Measurements from ENCODE around the gene ODAD2. TPM values are rescaled to one million over a fixed set of nuclear protein-coding genes. Genes with fewer than 3 reads are reported as not detected.

Gene ODAD2
- total RNA-seq, 1 donor from 2014 or later, result not detected

DNA sequence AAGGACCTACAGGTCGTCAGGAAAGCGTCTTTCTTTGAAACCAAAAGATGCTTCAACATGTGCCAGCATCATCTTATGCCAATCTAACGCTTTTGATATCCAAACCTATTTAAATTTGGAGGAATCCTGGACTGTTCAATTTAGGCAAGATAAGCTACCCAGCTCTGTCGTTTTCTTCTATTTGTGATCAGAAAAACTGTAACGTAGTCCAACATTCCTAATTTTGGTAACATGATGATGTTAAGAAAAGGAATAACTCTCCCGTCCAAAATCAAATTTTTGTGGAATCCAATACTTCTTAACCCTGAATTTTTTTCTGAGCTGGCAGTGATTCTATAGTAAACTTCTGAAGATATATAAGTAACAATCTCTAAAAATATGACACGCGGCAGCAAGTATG lies 160.0 kb downstream of the ODAD2 start:
- DNase-seq (ENCODE audit: low read depth), result no peak

DNA sequence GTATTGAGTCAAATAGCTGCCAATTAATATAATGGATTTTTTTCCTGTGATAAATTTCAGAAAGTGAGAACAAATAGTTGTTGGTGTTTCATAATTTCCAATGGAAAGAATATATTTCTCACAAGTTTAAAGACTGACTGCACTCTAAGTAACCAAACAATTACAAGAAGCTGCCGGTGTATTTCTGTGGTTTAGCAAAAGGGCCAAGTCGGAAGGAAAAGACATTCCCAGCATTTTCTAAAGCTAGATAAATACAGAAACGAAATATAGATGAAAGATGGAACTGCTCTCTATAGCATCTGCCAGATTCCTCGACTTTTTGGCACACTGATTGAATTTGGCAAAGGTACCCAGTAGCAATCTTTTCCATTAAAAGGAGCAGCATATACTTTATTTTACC lies 160.5 kb downstream of the ODAD2 start:
- DNase-seq (ENCODE audit: low read depth), result no peak

DNA sequence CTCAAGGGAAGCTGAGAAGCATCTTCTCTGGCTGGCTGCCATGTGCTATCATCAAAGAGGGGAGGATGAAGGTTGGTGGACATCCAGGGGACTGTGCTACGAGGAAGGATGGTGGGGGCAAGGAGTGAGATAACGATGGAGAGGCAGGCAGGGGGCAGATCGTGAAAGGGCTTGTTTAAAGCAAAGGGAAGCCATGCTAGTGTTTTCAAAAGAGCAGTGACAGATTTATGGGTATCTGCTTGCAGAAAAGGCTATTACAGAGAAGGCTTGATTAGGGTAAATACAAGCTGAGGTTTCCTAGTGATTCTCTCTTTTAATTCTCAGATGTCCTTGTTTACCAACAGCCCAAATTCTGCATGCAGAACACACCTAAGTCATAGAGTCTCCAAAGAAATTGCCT lies 164.4 kb downstream of the ODAD2 start:
- no peak for DNase-seq (ENCODE audit: low read depth)

DNA sequence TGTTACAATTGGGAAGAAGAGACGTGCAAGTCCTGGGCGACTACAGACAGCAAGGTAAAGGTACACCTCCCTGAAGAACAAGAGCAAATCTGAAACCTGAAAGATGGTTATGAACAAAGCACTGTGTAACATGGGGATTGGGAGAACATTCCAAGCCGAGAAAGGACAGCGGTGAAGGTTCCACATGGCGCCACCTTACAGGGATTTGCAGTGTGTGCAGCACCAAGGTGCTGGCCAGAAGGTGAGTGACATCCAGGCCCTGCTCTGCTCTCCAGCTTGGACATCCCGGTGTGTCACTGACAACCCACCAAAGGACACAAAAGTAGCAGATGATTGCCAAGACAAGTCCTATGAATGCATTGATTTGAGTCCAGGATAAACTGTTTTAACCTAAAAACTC lies 165.1 kb downstream of the ODAD2 start:
- no peak for DNase-seq (ENCODE audit: low read depth)

DNA sequence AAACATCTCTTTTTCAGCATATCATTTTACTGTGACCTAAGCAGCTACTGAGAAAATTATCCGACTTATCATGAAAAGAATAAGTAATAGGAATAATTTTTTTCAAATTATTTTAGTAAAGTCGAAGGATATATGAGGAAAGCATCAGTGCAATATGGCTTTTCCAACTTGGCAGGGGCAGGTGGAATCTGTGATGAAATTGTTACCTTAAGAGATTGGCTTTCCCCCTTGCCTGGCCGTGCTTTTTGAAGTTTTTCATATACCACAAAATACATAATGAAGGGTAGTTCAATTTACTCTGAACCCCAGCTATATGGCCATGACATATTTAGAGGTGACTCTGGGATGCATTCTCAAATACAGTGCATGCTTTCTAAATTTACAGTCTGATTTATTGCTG lies 166.1 kb downstream of the ODAD2 start:
- no peak for DNase-seq (ENCODE audit: low read depth)

DNA sequence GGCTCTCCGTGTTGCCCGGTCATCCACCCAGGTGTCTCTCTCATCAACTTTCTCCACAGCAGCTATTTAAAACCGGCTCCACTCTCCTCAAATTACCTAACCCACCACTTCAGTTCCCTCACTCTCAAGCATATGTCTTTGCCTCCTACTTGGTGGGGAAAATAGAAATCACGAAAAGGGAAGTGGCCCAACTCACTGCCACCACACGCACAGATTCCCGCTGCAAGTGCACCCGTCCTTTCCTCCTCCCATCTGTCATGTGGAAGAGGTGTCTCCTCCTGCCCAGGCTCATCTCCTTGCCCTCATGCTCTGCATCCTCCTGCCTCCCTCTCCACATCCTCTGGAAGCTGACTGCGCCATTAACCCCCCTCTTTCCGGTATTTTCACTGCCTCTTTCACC lies 172.5 kb downstream of the ODAD2 start:
- DNase-seq (ENCODE audit: low read depth), result no peak

DNA sequence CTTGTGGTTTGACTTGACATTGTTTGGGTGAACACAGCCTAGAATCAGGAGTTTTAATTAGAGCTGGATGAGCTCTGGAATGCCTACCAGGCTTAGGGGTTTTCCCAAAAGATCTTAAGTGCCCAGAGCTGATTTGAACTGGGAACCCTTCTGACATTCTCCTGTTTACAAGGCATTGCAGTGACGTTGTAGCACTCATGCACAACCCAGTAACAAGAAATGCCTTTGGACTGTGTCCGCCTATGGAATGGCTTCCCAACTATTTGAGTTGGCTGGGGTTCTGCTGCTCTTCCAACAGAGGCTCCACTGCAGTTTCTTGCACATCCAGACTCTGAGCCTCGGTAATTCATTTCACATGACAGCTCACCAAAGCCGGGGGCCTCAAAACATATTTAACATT lies 176.6 kb downstream of the ODAD2 start:
- DNase-seq (ENCODE audit: low read depth), result no peak

DNA sequence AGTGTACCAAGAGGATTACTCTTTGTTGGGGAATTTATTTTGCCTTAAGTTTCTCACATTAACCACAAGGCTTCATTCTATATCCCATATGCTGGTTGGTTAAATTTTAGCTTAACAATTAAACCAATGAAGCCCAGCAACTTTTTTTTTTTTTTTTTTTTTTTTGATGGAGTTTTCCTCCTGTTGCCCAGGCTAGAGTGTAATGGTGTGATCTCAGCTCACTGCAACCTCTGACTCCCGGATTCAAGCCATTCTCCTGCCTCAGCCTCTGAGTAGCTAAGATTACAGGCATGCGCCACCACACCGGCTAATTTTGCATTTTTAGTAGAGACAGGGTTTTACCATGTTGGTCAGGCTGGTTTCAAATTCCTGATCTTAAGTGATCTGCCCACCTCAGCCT lies 178.2 kb downstream of the ODAD2 start:
- DNase-seq (ENCODE audit: low read depth), result no peak

DNA sequence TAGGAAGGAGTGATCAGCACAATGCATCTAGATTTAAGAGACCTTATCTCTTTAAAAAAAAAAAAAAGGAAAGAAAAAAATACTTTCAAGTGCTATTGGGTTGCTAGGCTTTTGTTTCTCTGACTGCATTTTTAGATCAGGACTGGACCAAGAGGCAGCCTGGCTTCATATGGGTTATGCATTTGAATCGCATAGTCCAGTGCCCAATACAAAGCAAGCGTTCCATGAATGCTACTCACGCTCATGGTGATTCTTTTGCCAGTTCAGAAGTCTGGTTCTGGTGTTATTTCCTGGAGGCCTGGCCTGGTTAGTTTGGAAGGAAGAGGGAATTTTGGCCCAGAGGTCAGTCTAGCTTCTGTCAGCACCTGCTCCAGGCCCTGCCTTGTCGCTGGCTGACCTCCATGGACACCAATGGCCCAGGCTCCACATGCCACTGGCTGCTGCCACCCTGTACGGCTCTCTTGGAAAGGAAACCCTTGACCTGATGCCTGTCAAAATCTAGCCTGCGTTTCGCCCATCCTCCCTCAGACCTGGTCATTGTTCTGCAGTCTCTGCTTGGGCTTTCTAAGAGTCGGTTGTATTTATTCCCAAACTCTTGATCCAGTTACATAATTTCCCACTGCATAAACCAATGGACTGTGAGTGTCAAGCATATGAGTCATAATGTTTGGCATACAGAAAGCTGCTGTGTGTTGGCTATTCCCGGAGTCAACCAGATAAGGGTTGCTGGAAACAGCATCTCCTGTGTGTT lies 178.9 kb downstream of the ODAD2 start:
- DNase-seq (ENCODE audit: low read depth), result peak; percentile 52

DNA sequence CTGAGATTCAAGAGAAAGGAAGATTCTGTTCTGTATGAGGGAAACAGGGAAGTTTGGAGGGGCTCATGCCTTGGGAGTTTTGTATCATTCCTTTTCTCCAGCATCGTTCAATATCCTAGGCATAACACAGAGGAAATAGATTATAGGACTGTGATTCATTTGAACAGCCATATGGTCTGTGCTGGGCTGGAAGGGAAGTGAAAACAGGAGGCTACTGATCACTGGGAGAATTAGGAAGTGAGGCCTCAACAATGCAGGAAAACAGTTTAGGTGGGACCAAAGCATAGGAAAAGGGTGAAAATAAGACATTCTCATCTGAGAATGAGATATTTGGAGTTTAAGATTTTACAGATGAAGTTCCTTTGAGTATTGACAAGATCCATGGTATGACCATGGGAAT lies 182.6 kb downstream of the ODAD2 start:
- no peak for DNase-seq (ENCODE audit: low read depth)

DNA sequence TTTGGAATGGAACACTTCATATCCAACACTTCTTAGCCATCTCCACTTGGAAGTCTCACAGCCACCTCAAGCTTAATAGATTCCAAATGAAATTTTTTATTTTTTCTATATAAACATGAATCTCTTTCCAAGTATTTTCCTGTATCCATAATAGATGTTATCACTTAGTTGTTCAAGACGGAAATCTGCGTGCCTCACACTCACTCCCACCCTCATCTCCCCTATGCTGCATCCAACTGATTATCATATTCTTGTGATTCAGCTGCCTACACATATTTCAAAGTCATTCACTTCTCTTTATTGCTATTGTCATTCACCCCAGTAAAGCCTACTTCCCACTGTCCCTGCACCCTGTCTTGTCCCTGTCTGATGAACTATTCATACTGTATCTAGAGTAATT lies 183.0 kb downstream of the ODAD2 start:
- no peak for DNase-seq (ENCODE audit: low read depth)

DNA sequence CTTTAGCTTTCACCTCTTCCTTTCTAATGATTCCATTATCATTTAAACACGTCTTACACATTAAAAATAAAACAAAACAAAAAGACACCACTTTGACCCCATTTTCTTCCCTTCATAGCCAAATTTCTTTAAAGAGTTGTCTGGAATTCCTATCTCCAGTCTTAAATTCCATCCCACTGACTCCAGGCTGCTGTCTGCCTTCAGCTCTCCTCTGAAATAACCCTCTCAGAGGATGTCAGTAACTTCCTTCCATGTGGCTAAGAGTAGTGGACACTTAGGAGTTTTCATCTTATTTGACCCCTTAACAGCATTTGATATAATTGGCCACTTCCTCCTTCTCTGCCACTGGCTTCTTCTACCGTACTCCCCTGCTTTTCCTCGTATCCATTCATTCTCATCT lies 183.6 kb downstream of the ODAD2 start:
- DNase-seq (ENCODE audit: low read depth), result no peak

DNA sequence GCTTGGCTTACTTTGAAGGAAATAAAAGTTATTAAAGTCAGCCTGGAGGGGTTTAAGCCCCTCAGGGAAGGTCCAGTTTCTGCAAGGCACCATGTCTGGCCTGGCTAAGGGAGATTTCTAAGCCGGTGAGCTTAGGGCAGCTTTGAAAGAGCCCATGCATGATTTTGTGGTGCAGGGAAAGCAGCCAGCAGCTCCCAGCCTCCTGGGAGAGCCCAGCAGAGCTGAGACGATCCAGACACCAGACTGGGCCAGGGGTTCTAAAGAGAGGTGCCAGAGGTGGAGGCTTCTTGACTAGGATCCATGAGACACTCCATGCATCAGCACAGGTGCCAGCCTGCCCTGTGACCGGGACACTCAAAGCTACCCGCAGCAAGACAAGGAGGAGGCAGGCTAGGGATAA lies 193.7 kb downstream of the ODAD2 start:
- no peak for DNase-seq (ENCODE audit: low read depth)

DNA sequence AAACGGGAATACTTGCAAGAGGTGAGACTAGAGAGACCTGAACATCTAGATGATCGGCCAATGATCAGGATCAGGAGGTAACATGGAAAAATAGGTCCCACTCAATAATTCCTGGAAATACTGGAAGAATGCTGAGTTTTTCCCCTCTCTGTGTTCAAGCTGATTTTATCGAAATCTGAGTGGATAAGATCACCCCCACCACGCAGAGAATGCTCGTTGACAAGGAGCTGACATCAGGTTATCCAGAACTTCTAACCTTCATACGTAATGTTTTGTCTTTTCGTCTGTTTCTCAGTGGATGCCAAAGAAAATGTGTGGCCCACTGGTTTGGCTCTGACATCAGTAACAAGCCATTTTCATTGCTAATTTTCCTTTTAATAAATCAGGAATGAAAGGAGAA lies 194.7 kb downstream of the ODAD2 start:
- no peak for DNase-seq (ENCODE audit: low read depth)

DNA sequence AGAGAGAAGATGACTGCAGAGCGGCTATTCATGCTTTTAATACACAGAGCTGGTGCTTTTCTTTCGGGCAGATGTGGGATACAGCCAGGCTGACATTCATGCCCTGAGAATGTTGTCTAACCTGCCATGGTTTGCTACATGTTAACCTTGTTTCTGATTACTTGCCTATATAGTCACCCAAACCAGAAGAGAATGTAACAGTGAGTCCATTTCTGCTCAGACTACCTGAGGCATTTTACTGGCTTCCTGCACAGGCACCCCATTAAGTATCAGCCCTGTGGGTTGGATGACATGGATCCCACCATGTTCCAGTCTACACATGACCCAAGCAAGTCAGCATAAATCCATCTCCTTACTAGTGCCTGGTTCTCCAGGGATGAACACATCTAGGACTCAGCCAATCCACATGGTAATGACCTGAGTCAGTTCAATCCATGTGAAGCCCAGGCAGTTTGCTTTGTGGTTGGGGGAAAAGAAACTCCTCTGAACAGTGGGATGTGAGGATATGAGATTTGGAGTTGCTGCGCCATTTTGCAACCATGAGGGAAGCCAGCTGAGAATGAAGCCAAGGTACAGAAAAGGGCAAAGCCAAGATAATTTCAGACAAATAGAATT lies 197.6 kb downstream of the ODAD2 start:
- no peak for DNase-seq (ENCODE audit: low read depth)

DNA sequence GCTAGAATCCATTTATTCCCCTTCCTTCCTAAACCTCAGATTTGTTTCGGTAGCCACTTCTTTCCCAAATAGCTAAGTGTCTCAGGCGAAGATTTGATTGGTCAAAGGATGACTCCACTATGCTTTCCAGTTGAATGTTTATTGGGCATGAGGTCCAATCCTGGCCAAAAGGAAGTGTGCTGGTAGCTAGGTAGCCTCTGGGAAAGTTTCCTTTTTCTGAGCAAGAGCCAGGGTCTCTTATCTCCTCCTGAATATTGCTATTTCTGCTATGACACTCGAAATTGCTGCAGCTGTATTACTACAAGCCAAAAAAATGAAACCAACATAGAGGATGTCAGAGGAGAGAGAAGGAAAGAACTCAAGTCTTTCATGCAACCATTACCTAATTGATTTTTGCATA lies 199.8 kb downstream of the ODAD2 start:
- no peak for DNase-seq (ENCODE audit: low read depth)

DNA sequence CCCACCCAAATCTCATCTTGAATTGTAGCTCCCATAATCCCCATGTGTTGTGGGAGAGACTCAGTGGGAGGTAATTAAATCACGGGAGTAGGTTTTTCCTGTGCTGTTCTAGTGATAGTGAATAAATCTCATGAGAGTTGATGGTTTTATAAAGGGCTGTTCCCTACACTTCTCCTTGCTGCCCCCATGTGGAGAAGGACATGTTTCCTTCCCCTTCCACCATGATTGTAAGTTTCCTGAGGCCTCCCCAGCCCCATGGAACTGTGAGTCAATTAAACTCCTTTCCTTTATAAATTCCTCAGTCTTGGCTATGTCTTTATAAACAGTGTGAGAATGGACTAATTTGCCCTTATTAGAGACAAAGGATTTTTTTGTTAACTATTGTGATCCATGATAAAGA lies 204.7 kb downstream of the ODAD2 start:
- peak; percentile 40 for DNase-seq (ENCODE audit: low read depth)

DNA sequence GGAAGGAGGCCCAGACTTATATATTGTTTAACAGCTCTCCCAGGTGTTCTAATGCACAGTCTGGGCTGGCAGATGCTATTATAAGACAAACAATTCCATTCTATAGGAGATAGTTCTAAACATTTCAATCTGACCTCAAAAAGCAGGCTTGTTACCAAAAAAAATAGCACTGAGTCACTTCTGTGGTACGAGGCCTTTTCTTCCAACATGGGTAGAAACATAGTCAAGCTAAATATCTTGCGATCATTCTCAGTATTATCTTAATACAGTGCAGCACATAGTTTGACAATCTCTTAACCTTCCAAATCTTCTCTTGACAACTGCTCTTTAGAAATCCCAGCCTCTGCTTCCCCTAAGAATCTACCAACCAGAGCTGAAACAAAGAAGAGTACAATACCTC lies 206.7 kb downstream of the ODAD2 start:
- no peak for DNase-seq (ENCODE audit: low read depth)

DNA sequence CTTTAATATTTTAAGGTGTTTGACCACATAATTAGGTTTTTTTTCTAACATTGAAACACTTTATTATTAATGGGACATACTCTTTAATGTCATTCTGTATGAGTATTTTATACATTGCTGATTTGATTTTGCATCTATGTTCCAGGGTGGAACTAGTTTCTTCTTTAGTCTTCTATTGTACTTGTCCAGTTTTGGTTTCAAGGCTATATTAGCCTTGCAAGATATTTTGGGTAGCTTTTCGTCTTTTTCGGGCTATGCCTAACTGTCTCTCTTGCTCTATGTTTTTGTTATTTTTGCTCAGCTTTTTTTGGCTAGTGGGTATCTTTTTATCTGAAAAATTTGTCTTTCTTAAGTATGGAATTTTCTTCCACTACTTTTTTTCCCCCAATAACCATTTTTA lies 214.6 kb downstream of the ODAD2 start:
- no peak for DNase-seq (ENCODE audit: low read depth)

DNA sequence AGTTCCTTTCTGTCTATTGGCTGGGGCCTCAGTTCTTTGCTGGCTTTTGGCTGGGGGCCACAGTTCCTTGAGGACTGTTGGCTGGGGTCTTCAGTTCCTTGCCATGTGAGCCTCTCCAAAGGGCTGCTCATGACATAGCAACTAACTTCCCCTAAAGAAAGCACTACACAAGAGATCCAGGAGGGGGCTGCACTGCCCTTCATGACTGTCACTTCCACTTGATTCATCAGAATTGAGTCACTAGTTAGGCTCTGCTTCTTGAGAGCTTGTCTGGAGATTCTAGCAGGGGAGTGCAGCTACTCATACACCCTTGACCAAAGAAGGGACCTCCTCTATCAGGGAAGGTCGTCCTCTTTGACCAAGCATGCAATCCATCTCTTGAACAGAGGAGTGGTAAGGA lies 215.2 kb downstream of the ODAD2 start:
- peak; percentile 32 for DNase-seq (ENCODE audit: low read depth)

DNA sequence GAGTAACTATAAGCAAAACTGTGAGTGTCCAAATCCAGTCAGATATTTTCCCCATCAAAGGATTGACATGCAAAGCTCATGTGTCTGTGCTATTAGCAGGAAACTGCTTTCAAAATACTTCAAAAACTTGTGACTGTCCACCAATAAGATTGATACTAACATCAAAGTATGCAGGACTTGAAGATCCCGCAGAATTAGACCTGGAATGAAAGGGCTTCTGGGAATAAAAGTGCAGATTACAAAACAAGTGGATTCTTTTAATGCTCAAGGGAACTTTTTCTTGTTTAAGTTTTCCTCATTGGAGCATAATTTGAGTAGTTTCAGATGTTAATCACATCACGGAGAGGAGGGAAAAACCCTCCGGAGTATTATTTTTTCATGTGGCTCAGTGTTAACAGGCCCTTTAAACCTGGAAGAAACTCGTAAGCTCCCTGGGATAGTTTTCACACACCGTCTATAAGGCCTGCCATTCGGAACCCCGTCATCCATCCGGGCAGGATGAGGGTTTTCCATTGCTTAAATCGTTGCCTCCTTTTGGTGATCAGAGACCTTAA lies 219.3 kb downstream of the ODAD2 start:
- no peak for DNase-seq (ENCODE audit: low read depth)

DNA sequence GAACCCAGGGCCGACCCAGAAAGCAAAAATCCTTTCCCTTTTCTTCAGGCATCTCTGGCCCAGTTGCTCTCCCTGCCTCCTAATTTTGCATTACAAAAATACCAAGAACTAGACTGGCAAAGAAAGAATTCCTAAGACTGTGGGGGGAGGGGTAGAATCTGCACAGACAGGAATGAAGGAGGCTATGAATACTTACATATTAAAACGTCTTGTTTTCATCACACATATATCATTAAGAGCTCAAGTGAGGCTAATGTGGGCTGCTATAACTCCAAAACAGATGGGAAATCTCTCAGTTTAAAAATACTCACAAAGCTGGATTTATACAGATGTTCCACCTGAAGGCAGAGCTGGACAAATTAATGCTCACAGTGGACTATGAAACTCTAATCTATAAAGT lies 224.0 kb downstream of the ODAD2 start:
- DNase-seq (ENCODE audit: low read depth), result no peak

DNA sequence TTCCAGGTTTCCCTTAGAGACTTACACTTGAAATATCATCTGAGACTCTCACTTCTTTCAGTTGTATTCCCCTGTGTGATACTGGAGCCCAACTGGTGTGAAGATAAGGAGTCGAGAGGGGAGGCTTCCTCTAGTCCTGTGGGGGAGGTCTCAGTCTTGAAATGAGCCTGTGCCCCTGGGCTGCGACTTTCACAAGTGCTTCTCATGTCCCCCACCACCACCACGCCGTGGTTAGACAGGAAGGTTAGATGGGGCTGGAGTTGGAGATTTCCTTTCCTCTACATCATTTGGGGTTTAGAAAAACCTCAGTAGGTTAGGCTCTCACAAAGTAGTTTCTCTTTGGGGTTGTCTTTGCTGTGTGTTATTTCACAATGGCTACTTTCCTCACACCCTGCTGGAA lies 227.6 kb downstream of the ODAD2 start:
- no peak for DNase-seq (ENCODE audit: low read depth)

Data from myocyte (in vitro differentiated cells).